Osteoblast (primary cell): ENCODE data around the gene CYP11A1. TPM values are rescaled to one million over a fixed set of nuclear protein-coding genes. Genes with fewer than 3 reads are reported as not detected.
A peak's percentile ranks its signal among the peaks of the same experiment; 100 is the strongest.
"Not testable (repeated sequence)": the region's sequence is repeated elsewhere in the genome, so short reads cannot be mapped to it uniquely, and the experiment has no call there.

Source experiments
- DNase-seq: peaks from one replicate; pipeline ENCODE4 v3.0.0; 2011; ENCODE audit warnings: low spot score, mixed read lengths; ENCODE audit not compliant: insufficient read length; ENCODE audit errors: missing footprints
- H2AFZ ChIP-seq: 2 replicates; pipeline ENCODE4 v1.6.0; 2011; ENCODE audit warnings: mild to moderate bottlenecking, low read length
- H3K27ac ChIP-seq: 2 replicates; pipeline ENCODE4 v1.5.1; 2011; ENCODE audit warnings: mild to moderate bottlenecking, low read depth, low read length, moderate library complexity
- H3K27me3 ChIP-seq: 2 replicates; pipeline ENCODE4 v1.6.0; 2012; ENCODE audit warnings: mild to moderate bottlenecking, control low read depth, inconsistent platforms, low read length, moderate library complexity; ENCODE audit not compliant: insufficient read depth
- H3K36me3 ChIP-seq: 2 replicates; pipeline ENCODE4 v1.5.1; 2011; ENCODE audit warnings: mild to moderate bottlenecking, low read length, control low read depth, moderate library complexity; ENCODE audit not compliant: insufficient read depth
- H3K4me1 ChIP-seq: 2 replicates; pipeline ENCODE4 v1.5.1; 2011; ENCODE audit warnings: mild to moderate bottlenecking, low read length, control low read depth, moderate library complexity; ENCODE audit not compliant: insufficient read depth
- H3K4me2 ChIP-seq: 2 replicates; pipeline ENCODE4 v1.6.0; 2011; ENCODE audit warnings: mild to moderate bottlenecking, low read length; ENCODE audit not compliant: insufficient read depth
- H3K4me3 ChIP-seq: fragments of 200-600 bp; sonication (generic); 3 replicates; pipeline ENCODE4 v1.5.1; 2012; ENCODE audit warnings: mild to moderate bottlenecking, low read length, inconsistent platforms; ENCODE audit not compliant: insufficient read depth
- H3K79me2 ChIP-seq: 2 replicates; pipeline ENCODE4 v1.6.0; 2012; ENCODE audit warnings: mild to moderate bottlenecking, low read length, control low read depth, inconsistent platforms; ENCODE audit not compliant: insufficient read depth
- H3K9me3 ChIP-seq: 2 replicates; pipeline ENCODE4 v1.5.1; 2011; ENCODE audit warnings: low read depth, low read length, control low read depth
- H4K20me1 ChIP-seq: 2 replicates; pipeline ENCODE4 v1.6.0; 2012; ENCODE audit warnings: mild to moderate bottlenecking, low read length, control low read depth; ENCODE audit not compliant: insufficient read depth
- total RNA-seq: library from RNA; depleted of rRNA; stranded (reverse); fragments of >200 nt; gene quantifications from 2 replicates; pipeline ENCODE4 v1.2.3, GENCODE V29; 2012
- TF ChIP-seq, protein P1 (sequence below): IDR thresholded peaks from 2 replicates; pipeline ENCODE4 v1.5.1; 2011; ENCODE audit warnings: mild to moderate bottlenecking, low read depth, low read length, moderate library complexity; ENCODE audit errors: extremely low read depth

Gene CYP11A1
- total RNA-seq, 1 donor, result 1.4 TPM

DNA sequence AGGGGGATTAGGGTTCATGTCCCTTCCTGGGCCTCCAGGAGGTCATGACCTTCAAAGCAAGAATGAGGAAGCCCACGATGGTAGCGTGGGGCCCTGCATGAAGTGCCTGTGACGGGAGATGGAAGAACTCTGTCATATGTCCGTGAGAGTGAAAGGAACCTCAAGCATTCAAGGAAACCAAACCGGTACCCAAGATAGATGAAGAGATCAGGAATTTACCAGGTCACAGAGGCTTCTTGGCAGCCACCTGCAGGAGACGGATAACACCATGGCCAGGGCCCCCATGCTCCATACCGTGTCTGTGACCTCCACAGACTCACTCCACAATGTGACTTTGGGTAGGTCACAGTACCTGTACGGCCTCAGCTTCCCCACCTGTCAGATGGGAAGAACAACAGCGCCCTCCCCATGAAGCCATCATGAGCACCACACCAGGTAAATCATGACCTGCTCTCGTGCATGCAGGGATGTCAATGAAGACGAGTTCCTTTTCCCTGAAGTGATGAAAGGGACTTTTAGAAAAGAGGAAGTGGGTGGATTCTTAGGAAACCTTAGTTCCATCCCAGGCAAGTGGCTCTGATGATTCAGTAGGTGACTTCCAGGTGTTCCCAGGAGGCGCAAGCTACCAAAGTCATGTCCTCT lies 23.3 kb upstream of the CYP11A1 start:
- peaks cover 30% of the 10 kb centered on the region for H3K4me1 ChIP-seq
- no peaks in the 10 kb centered on the region for H3K36me3 ChIP-seq
- TF ChIP-seq, protein P1, sequence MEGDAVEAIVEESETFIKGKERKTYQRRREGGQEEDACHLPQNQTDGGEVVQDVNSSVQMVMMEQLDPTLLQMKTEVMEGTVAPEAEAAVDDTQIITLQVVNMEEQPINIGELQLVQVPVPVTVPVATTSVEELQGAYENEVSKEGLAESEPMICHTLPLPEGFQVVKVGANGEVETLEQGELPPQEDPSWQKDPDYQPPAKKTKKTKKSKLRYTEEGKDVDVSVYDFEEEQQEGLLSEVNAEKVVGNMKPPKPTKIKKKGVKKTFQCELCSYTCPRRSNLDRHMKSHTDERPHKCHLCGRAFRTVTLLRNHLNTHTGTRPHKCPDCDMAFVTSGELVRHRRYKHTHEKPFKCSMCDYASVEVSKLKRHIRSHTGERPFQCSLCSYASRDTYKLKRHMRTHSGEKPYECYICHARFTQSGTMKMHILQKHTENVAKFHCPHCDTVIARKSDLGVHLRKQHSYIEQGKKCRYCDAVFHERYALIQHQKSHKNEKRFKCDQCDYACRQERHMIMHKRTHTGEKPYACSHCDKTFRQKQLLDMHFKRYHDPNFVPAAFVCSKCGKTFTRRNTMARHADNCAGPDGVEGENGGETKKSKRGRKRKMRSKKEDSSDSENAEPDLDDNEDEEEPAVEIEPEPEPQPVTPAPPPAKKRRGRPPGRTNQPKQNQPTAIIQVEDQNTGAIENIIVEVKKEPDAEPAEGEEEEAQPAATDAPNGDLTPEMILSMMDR, result no peak
- H3K4me3 ChIP-seq, result no peak overlapping the region
- no peak overlapping the region for H2AFZ ChIP-seq
- H3K27ac ChIP-seq, result no peak overlapping the region
- DNase-seq, result no peak
- H4K20me1 ChIP-seq, result no peaks in the 10 kb centered on the region
- no peaks in the 10 kb centered on the region for H3K27me3 ChIP-seq
- no peaks in the 10 kb centered on the region for H3K9me3 ChIP-seq
- H3K4me2 ChIP-seq, result no peak overlapping the region
- H3K79me2 ChIP-seq, result no peaks in the 10 kb centered on the region

DNA sequence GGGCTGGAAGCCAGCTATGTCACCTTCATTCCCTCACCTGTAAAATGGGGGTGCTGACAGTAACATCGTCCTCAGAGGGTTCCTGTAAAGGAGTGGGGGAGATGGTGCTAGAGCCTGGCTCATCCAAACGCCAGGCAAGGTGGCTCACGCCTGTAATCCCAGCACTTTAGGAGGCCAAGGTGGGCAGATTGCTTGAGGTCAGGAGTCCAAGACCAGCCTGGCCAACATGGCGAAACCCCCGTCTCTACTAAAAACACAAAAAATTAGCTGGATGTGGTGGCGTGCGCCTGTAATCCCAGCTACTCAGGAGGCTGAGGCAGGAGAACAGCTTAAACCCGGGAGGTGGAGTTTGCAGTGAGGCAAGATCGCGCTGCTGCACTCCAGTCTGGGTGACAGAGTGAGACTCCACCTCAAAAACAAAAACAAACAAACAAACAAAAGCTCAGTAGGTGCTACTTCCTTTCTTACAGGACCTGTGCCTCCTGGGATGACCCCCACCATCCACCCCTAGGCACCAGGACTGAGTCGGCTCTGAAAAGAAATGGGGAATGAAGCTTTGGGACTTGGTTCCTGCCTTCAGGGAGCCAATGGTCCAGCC lies 22.7 kb upstream of the CYP11A1 start:
- H3K4me3 ChIP-seq, H3K79me2 ChIP-seq, H4K20me1 ChIP-seq, H3K36me3 ChIP-seq, H3K27ac ChIP-seq, H3K27me3 ChIP-seq, H3K4me2 ChIP-seq, H3K9me3 ChIP-seq, H2AFZ ChIP-seq: not testable (repeated sequence)
- peaks cover 26% of the 10 kb centered on the region for H3K4me1 ChIP-seq
- peak; percentile 13 for DNase-seq

DNA sequence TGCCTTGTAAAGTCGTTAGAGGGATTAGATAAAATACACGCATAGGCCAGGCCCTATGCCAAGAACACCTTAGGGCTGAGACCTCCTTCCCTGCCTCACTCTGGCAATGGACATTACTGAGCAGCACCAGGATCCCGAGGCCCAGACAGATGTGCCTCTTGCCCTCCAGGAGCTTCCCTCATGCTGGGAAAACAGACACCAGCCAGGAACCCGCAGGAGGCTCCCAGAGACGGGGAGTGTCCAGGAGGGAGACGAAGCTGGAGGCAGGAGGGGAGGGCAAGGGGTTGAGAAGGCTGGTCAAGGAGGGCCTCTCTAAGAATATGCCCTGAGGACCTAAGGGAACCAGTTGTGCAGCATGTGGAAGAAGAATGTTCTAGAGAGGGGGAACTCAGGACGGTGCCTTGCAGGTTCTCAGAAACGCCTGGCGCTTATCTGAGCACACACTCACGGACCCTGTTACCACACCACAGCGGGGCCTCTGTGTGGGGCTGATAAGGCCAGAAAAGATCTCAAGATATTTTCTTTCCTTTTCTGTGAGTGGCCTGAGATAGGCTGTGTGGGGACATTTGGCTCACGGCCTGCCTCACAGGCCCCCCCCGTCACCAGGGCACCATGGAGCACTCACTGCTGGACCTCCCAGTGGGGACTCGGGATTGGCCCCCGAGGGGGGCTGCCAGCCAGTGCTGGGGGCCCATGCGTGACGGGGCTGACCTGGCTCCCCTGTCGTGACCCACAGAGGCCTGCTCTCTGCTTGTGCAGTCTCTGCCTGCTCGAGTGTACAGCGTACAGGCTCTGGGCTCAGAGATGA lies 22.0 kb upstream of the CYP11A1 start:
- Histone ChIP-seq H3K27ac (no peak overlapping the region), H3K79me2 (no peaks in the 10 kb centered on the region), H3K36me3 (no peaks in the 10 kb centered on the region), H3K4me1 (peaks cover 26% of the 10 kb centered on the region), H3K9me3 (no peaks in the 10 kb centered on the region), H3K4me3 (no peak overlapping the region), H3K4me2 (no peak overlapping the region), H4K20me1 (no peaks in the 10 kb centered on the region), H3K27me3 (no peaks in the 10 kb centered on the region), H2AFZ (no peak overlapping the region)
- peak; percentile 42 for DNase-seq
- TF ChIP-seq, protein P1, result no peak

DNA sequence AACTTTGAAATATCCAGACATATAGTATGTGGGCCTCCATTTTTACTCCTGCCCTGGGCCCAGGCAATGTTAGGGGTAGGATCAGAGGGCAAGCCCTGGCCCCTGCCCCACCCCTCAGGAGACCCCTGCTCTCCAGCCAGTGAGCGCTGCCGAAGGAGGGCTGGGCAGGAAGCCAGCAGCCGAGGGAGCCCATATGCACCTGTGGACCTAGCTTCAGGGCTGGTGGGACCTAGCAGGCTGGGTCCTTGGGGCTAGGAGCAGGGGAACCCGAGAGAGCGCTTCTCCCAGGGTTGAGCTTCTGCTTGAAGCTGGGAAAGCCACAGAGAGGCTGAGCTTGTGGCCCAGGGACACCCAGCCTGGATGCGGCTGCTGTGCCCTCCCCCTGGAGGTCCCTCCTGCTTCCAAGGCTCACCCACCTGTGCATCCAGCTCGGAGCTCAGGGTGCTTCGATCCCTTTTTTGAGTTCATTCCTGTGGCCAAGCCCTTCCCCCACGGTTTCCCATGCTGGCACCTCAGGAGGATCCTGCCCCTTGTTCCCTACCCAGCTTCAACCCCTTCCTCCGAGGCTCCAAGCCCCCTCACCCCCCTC lies 21.0 kb upstream of the CYP11A1 start:
- Histone ChIP-seq H3K4me3 (no peak overlapping the region), H4K20me1 (no peaks in the 10 kb centered on the region), H3K4me2 (no peak overlapping the region), H3K27ac (no peak overlapping the region), H2AFZ (no peak overlapping the region), H3K4me1 (peaks cover 35% of the 10 kb centered on the region), H3K27me3 (no peaks in the 10 kb centered on the region), H3K79me2 (no peaks in the 10 kb centered on the region), H3K36me3 (no peaks in the 10 kb centered on the region), H3K9me3 (no peaks in the 10 kb centered on the region)
- peak; percentile 30 for DNase-seq
- TF ChIP-seq, protein P1, result no peak
